ENCODE measurements around the gene SGCA.

- no peak for TF ChIP-seq CTCF (IDR thresholded peaks at IDR 0.05)
- TF ChIP-seq POLR2A (IDR thresholded peaks at IDR 0.05) = no peak
Observed at GRCh38 chr17:50129728-50130558, 35.9 kb upstream of the SGCA start, which contains the start of gene SAMD14.
